ENCODE data around the gene COL26A1.

DNA sequence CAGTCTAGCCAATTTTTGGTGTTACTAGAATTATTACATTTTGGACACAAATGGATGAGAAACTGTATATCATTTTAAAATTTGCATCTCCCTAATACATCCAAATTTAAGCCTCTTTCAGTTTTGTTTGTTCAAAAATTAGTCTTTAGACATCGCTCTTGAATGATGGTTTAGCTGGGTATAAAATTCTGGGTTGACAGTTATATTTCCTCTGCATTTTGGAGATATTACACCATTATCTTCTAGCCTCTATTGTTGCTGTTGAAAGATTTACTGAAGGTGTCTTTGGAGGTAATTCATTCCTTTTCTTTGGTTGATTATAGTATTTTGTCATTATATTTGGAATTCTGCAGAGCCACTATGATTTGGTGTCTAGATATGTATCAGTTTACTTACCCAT lies 116.5 kb downstream of the COL26A1 start:
- TF ChIP-seq, protein P1, sequence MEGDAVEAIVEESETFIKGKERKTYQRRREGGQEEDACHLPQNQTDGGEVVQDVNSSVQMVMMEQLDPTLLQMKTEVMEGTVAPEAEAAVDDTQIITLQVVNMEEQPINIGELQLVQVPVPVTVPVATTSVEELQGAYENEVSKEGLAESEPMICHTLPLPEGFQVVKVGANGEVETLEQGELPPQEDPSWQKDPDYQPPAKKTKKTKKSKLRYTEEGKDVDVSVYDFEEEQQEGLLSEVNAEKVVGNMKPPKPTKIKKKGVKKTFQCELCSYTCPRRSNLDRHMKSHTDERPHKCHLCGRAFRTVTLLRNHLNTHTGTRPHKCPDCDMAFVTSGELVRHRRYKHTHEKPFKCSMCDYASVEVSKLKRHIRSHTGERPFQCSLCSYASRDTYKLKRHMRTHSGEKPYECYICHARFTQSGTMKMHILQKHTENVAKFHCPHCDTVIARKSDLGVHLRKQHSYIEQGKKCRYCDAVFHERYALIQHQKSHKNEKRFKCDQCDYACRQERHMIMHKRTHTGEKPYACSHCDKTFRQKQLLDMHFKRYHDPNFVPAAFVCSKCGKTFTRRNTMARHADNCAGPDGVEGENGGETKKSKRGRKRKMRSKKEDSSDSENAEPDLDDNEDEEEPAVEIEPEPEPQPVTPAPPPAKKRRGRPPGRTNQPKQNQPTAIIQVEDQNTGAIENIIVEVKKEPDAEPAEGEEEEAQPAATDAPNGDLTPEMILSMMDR (tag by site-specific recombination; IDR thresholded peaks at IDR 0.05), result no peak
- no peak for TF ChIP-seq SP2 (tag by site-specific recombination; IDR thresholded peaks at IDR 0.05)
- no peak for TF ChIP-seq ZNF354C (tag by site-specific recombination; IDR thresholded peaks at IDR 0.05; ENCODE audit: borderline replicate concordance, low read depth)
- no peak for TF ChIP-seq REPIN1 (tag by site-specific recombination; IDR thresholded peaks at IDR 0.05; ENCODE audit: low read depth)
- TF ChIP-seq ZNF23 (tag by site-specific recombination; IDR thresholded peaks at IDR 0.05; ENCODE audit: borderline replicate concordance), result no peak
- TF ChIP-seq TCF7L2 (IDR thresholded peaks at IDR 0.05; ENCODE audit: borderline replicate concordance, low read depth, low read length), result no peak
- TF ChIP-seq ZNF274 (IDR thresholded peaks at IDR 0.05; ENCODE audit: low read length), result no peak
- TF ChIP-seq ZNF274 (tag by site-specific recombination; IDR thresholded peaks at IDR 0.05; ENCODE audit: borderline replicate concordance), result no peak
